ENCODE measurements around the gene PAX5.

DNA sequence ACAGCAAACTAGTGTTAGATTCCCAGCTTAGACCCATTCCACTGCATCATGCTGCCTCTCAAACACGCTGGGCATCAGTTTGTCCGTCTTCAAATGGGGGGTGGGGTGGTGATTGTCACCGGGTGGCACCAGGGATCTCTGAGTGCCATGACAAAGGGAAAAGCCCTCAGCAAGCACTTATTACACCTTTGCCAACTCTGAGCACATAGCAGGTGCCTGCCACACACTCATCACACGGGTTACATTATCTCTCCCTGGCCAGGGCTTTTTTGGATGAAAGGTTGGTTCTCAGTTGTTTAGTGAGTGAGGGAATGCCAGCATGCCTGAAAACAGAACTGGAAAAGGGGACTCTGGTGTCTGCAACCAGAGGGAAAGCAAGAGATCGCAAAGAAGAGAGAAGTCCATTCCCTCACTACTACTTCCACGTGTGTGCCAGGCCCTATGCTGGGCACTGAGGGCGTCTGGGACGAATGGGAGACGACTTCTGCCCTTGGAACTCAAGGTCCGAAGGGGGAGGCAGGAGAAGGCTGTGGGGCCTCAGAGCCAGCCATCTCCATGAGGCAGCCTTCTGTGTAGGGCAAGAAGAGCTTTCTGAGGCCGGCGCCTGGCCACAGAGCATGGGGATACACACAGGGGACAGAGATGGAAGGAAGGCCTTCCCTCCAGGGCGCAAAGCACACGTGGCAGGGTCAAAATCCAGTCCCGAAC, 48.9 kb downstream of the PAX5 start:
- TF ChIP-seq EP300 (IDR thresholded peaks at IDR 0.05; ENCODE audit: borderline replicate concordance) (no peak), YY1 (IDR thresholded peaks at IDR 0.05; ENCODE audit: low read depth) (no peak), CEBPB (IDR thresholded peaks at IDR 0.05) (no peak), TAF1 (IDR thresholded peaks at IDR 0.05; ENCODE audit: low read depth) (no peak), RAD21 (IDR thresholded peaks at IDR 0.05; ENCODE audit: low read depth) (no peak), NFIC (IDR thresholded peaks at IDR 0.05) (no peak), CREB1 (IDR thresholded peaks at IDR 0.05; ENCODE audit: low read depth) (no peak), TCF12 (IDR thresholded peaks at IDR 0.05; ENCODE audit: low read depth) (no peak), FOXM1 (IDR thresholded peaks at IDR 0.05; ENCODE audit: borderline replicate concordance, low read depth) (no peak), EGR1 (IDR thresholded peaks at IDR 0.05) (no peak), TEAD4 (IDR thresholded peaks at IDR 0.05) (no peak)
- TF ChIP-seq, protein P1, sequence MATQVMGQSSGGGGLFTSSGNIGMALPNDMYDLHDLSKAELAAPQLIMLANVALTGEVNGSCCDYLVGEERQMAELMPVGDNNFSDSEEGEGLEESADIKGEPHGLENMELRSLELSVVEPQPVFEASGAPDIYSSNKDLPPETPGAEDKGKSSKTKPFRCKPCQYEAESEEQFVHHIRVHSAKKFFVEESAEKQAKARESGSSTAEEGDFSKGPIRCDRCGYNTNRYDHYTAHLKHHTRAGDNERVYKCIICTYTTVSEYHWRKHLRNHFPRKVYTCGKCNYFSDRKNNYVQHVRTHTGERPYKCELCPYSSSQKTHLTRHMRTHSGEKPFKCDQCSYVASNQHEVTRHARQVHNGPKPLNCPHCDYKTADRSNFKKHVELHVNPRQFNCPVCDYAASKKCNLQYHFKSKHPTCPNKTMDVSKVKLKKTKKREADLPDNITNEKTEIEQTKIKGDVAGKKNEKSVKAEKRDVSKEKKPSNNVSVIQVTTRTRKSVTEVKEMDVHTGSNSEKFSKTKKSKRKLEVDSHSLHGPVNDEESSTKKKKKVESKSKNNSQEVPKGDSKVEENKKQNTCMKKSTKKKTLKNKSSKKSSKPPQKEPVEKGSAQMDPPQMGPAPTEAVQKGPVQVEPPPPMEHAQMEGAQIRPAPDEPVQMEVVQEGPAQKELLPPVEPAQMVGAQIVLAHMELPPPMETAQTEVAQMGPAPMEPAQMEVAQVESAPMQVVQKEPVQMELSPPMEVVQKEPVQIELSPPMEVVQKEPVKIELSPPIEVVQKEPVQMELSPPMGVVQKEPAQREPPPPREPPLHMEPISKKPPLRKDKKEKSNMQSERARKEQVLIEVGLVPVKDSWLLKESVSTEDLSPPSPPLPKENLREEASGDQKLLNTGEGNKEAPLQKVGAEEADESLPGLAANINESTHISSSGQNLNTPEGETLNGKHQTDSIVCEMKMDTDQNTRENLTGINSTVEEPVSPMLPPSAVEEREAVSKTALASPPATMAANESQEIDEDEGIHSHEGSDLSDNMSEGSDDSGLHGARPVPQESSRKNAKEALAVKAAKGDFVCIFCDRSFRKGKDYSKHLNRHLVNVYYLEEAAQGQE (IDR thresholded peaks at IDR 0.05; ENCODE audit: low read depth) = no peak
- TF ChIP-seq, protein P2, sequence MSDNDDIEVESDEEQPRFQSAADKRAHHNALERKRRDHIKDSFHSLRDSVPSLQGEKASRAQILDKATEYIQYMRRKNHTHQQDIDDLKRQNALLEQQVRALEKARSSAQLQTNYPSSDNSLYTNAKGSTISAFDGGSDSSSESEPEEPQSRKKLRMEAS (IDR thresholded peaks at IDR 0.05) = no peak
- TF ChIP-seq, protein P3, sequence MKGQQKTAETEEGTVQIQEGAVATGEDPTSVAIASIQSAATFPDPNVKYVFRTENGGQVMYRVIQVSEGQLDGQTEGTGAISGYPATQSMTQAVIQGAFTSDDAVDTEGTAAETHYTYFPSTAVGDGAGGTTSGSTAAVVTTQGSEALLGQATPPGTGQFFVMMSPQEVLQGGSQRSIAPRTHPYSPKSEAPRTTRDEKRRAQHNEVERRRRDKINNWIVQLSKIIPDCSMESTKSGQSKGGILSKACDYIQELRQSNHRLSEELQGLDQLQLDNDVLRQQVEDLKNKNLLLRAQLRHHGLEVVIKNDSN (IDR thresholded peaks at IDR 0.05) = no peak
